HG03521 (cell line): ENCODE results near the gene GADD45GIP1.

Experiments used
- ATAC-seq: cut with Tn5 transposase; IDR thresholded peaks from one replicate; pipeline ENCODE4 v1.9.1; 2021; ENCODE audit warnings: mild to moderate bottlenecking, moderate library complexity; ENCODE audit not compliant: unreplicated experiment

Gene GADD45GIP1

GRCh38 chr19:12913851-12914690 lies 43.0 kb downstream of the GADD45GIP1 start:
- ATAC-seq: no peak

- ATAC-seq: no peak
Measured at GRCh38 chr19:12913011-12913561, 43.9 kb downstream of the GADD45GIP1 start.

GRCh38 chr19:12912571-12912970 lies 44.5 kb downstream of the GADD45GIP1 start:
- no peak for ATAC-seq

GRCh38 chr19:12907166-12907565 lies 49.9 kb downstream of the GADD45GIP1 start:
- no peak for ATAC-seq
